H1 (cell line): ENCODE measurements around the gene PRSS21. TPM values are rescaled to one million over a fixed set of nuclear protein-coding genes. Genes with fewer than 3 reads are reported as not detected.

Experiments
- CTCF ChIA-PET: fragments of 300-600 bp; sonication (Branson Sonifier 250); formaldehyde crosslinking; loops from one replicate; lab custom pipeline; 2021; ENCODE audit not compliant: partially characterized antibody; lab: Charles Lee
- POLR2A ChIA-PET: fragments of 300-600 bp; sonication (Branson Sonifier 250); formaldehyde crosslinking; loops from one replicate; lab custom pipeline; 2021; ENCODE audit warnings: inconsistent platforms; ENCODE audit not compliant: partially characterized antibody; lab: Charles Lee
- DNase-seq, 2 experiments: peaks; one replicate each; pipeline versions ENCODE4 v3.0.0 to v3.0.0-alpha.2; 2010 to 2022; ENCODE audit warnings: low spot score in 2 of 2, low read depth in 1 of 2, mixed read lengths in 1 of 2
- FAIRE-seq: peaks from 2 replicates; lab custom pipeline; 2011; peaks lifted over from hg19 to GRCh38; lab: Jason Lieb, UNC
- H2AFZ ChIP-seq: 2 replicates; pipeline ENCODE4 v1.8.1; 2012; ENCODE audit warnings: low read length, inconsistent platforms
- H2AK5ac ChIP-seq: 2 replicates; pipeline ENCODE4 v1.6.1; 2013; ENCODE audit warnings: low read depth, low read length
- H2BK120ac ChIP-seq: replicated peaks from 2 replicates; pipeline ENCODE3; 2013; ENCODE audit warnings: low read depth, low read length, inconsistent platforms
- H2BK12ac ChIP-seq: 2 replicates; pipeline ENCODE4 v1.6.1; 2013; ENCODE audit warnings: low read depth, low read length
- H2BK15ac ChIP-seq: 2 replicates; pipeline ENCODE4 v1.6.1; 2013; ENCODE audit warnings: low read length
- H2BK20ac ChIP-seq: 2 replicates; pipeline ENCODE4 v1.6.1; 2013; ENCODE audit warnings: low read length
- H2BK5ac ChIP-seq: 2 replicates; pipeline ENCODE4 v1.6.1; 2013; ENCODE audit warnings: low read depth, low read length
- H3K14ac ChIP-seq: 2 replicates; pipeline ENCODE4 v1.6.1; 2013; ENCODE audit warnings: inconsistent platforms; ENCODE audit not compliant: insufficient read length
- H3K18ac ChIP-seq: 2 replicates; pipeline ENCODE4 v1.6.1; 2013; ENCODE audit warnings: low read length; ENCODE audit errors: extremely low read depth
- H3K23ac ChIP-seq: 2 replicates; pipeline ENCODE4 v1.6.1; 2013; ENCODE audit warnings: inconsistent platforms; ENCODE audit not compliant: insufficient read length
- H3K23me2 ChIP-seq: 2 replicates; pipeline ENCODE4 v1.6.1; 2013; ENCODE audit warnings: low read depth, low read length
- H3K27ac ChIP-seq: 2 replicates; pipeline ENCODE4 v1.6.1; 2011; ENCODE audit warnings: low read depth, low read length, inconsistent platforms
- H3K27me3 ChIP-seq, 4 experiments: replicated peaks in 1 of 4; 1 replicate in 1 of 4; 2 replicates in 3 of 4; pipeline versions ENCODE4 v1.6.1 to v1.8.1; 2011 to 2013; ENCODE audit warnings: low read length in 3 of 4, mild to moderate bottlenecking in 3 of 4, inconsistent platforms in 2 of 4, mixed read lengths in 2 of 4, moderate library complexity in 1 of 4; ENCODE audit not compliant: control insufficient read depth in 3 of 4, insufficient read depth in 3 of 4; ENCODE audit errors: extremely low read depth in 1 of 4
- H3K36me3 ChIP-seq, 4 experiments: 2 replicates each; pipeline versions ENCODE4 v1.6.1 to v1.8.1; 2011 to 2013; ENCODE audit warnings: mild to moderate bottlenecking in 4 of 4, low read length in 3 of 4, moderate library complexity in 2 of 4, control low read depth in 1 of 4, inconsistent platforms in 1 of 4; ENCODE audit not compliant: insufficient read depth in 4 of 4, control insufficient read depth in 2 of 4
- H3K4ac ChIP-seq: replicated peaks from 2 replicates; pipeline ENCODE3; 2013; ENCODE audit warnings: low read length, low read depth, mixed read lengths, inconsistent platforms; ENCODE audit not compliant: insufficient read length
- H3K4me1 ChIP-seq, 4 experiments: replicated peaks in 1 of 4; 1 replicate in 1 of 4; 2 replicates in 3 of 4; pipeline versions ENCODE4 v1.6.1 to v1.8.1; 2011 to 2013; ENCODE audit warnings: low read length in 3 of 4, inconsistent platforms in 2 of 4, mixed read lengths in 1 of 4; ENCODE audit not compliant: insufficient read depth in 4 of 4, control insufficient read depth in 3 of 4
- H3K4me2 ChIP-seq, 2 experiments: 2 replicates each; pipeline versions ENCODE4 v1.6.1 to v1.8.1; 2011 to 2013; ENCODE audit warnings: low read depth in 2 of 2, low read length in 2 of 2, control low read depth in 1 of 2, inconsistent platforms in 1 of 2, mild to moderate bottlenecking in 1 of 2; ENCODE audit not compliant: insufficient read depth in 1 of 2
- H3K4me3 ChIP-seq, 4 experiments: fragments of 200-600, 300-600 bp in 1 of 4; sonication (generic), shearing (Covaris generic), sonication (Bioruptor Twin) in 1 of 4; 2 replicates each; pipeline versions ENCODE4 v1.5.1 to v1.8.1; 2011 to 2016; ENCODE audit warnings: low read length in 4 of 4, low read depth in 3 of 4, control low read depth in 2 of 4, inconsistent platforms in 2 of 4, mild to moderate bottlenecking in 2 of 4, mixed read lengths in 1 of 4, moderate library complexity in 1 of 4; ENCODE audit not compliant: insufficient read depth in 2 of 4; ENCODE audit errors: extremely low read depth in 1 of 4
- H3K56ac ChIP-seq: replicated peaks from 2 replicates; pipeline ENCODE3; 2013; ENCODE audit warnings: low read depth, mild to moderate bottlenecking, mixed read lengths, low read length, inconsistent platforms; ENCODE audit not compliant: insufficient read length
- H3K79me1 ChIP-seq: 2 replicates; pipeline ENCODE4 v1.6.1; 2013; ENCODE audit warnings: low read depth, low read length, control low read depth
- H3K79me2 ChIP-seq, 2 experiments: 2 replicates each; pipeline versions ENCODE4 v1.6.1 to v1.8.1; 2012 to 2013; ENCODE audit warnings: low read length in 2 of 2, mild to moderate bottlenecking in 2 of 2, inconsistent platforms in 1 of 2; ENCODE audit not compliant: insufficient read depth in 2 of 2, control insufficient read depth in 1 of 2
- H3K9ac ChIP-seq, 4 experiments: replicated peaks in 1 of 4; 1 replicate in 1 of 4; 2 replicates in 3 of 4; pipeline versions ENCODE4 v1.6.1 to v1.8.1; 2011 to 2013; ENCODE audit warnings: low read depth in 3 of 4, low read length in 3 of 4, control low read depth in 2 of 4, mild to moderate bottlenecking in 2 of 4, moderate library complexity in 2 of 4, inconsistent platforms in 1 of 4; ENCODE audit errors: extremely low read depth in 1 of 4
- H3K9me3 ChIP-seq, 2 experiments: 2 replicates each; pipeline versions ENCODE4 v1.6.1 to v1.8.1; 2012 to 2013; ENCODE audit warnings: mild to moderate bottlenecking in 2 of 2, moderate library complexity in 2 of 2, control low read depth in 1 of 2, inconsistent platforms in 1 of 2, low read depth in 1 of 2, low read length in 1 of 2, mixed read lengths in 1 of 2; ENCODE audit not compliant: insufficient read depth in 2 of 2
- H4K20me1 ChIP-seq, 2 experiments: replicated peaks in 1 of 2; 2 replicates each; pipeline versions ENCODE3 to v1.8.1; 2011 to 2013; ENCODE audit warnings: inconsistent platforms in 2 of 2, low read length in 2 of 2, mild to moderate bottlenecking in 1 of 2; ENCODE audit not compliant: insufficient read depth in 2 of 2, control insufficient read depth in 1 of 2
- H4K5ac ChIP-seq: 2 replicates; pipeline ENCODE4 v1.6.1; 2013; ENCODE audit warnings: low read length, low read depth, mixed read lengths, inconsistent platforms; ENCODE audit not compliant: insufficient read length
- H4K8ac ChIP-seq: 2 replicates; pipeline ENCODE4 v1.8.0; 2013; ENCODE audit warnings: mild to moderate bottlenecking, moderate library complexity, low read length, inconsistent platforms; ENCODE audit not compliant: insufficient read depth; ENCODE audit errors: extremely low read depth
- H4K91ac ChIP-seq: replicated peaks from 2 replicates; pipeline ENCODE3; 2013; ENCODE audit warnings: low read length, mixed read lengths, inconsistent platforms; ENCODE audit not compliant: insufficient read length
- BCL11A ChIP-seq, 2 experiments: IDR thresholded peaks; one replicate each; pipeline ENCODE4 v1.6.1; 2011; ENCODE audit warnings: low read depth in 2 of 2, low read length in 2 of 2, mild to moderate bottlenecking in 2 of 2
- KDM4A ChIP-seq: IDR thresholded peaks from one replicate; pipeline ENCODE4 v1.7.1; 2012; ENCODE audit warnings: low read depth, mild to moderate bottlenecking, moderate library complexity, low read length, inconsistent platforms; ENCODE audit not compliant: severe bottlenecking
- SRF ChIP-seq: IDR thresholded peaks from 2 replicates; pipeline ENCODE4 v1.6.1; 2011; ENCODE audit warnings: mild to moderate bottlenecking, low read depth, low read length, moderate library complexity
- TEAD4 ChIP-seq: IDR thresholded peaks from 2 replicates; pipeline ENCODE4 v1.6.1; 2012; ENCODE audit warnings: low read depth, low read length, inconsistent platforms, mixed read lengths
- WGBS, 2 experiments: shearing (Covaris generic) in 1 of 2; methylation state at CpG; one replicate each; pipeline versions ENCODE4 v1.1.6 to v1.1.7; 2013 to 2015; ENCODE audit warnings: low lambda C conversion rate in 2 of 2, mixed read lengths in 2 of 2, inconsistent platforms in 1 of 2, low coverage in 1 of 2, missing lambda C conversion rate in 1 of 2; ENCODE audit not compliant: insufficient replicate concordance in 2 of 2, insufficient coverage in 1 of 2, insufficient read length in 1 of 2; ENCODE audit errors: extremely low coverage in 1 of 2, missing lambda C conversion rate in 1 of 2; 5-methylcytosine and 5-hydroxymethylcytosine counted together
- polyA plus RNA-seq, 7 experiments: library from polyadenylated mRNA; depleted of rRNA in 3 of 7; stranded (reverse) in 5 of 7; unstranded in 2 of 7; fragments of >200 nt in 5 of 7; fragments of 200-250 nt in 2 of 7; gene quantifications; 1 replicate in 5 of 7; 2 replicates in 1 of 7; 4 replicates in 1 of 7; pipeline versions ENCODE4 v1.2.1 to v1.2.3, GENCODE V29; 2011 to 2013; ENCODE audit warnings: missing spikeins in 2 of 7, mixed read lengths in 2 of 7
- total RNA-seq: library from RNA; stranded (reverse); fragmentation: NEBNext Ultra II Directional; extraction: Animal tissue kit (Norgen Biotek cat#: 25700); gene quantifications from 2 replicates; pipeline ENCODE4 v1.2.1, GENCODE V29; 2021

The PRSS21 gene
- total and polyA plus RNA-seq, 2 of the 8 experiments (the other 6 are each of a cell fraction or from before 2014, with no cell fraction given), result 0.76 to 1.0 TPM

DNA sequence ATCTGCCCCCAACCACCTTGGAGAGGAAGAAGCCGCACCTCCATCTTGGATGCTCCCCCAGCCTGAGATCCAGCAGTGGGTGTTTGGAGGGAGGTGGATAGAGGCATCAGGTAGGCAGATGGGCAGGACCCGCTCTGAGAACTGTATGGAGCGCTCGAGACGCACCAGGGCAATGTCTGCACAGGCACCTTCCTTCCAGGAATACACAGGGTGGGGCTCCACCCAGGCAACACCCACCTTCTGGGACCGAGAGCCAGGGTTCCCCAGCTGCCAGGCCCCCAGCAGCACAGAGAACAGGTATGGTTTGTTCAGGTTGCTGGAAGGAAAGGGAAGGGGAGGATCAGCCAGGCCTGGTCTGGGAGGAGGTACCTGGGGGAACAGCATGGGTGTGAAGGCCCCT, 38.5 kb downstream of the PRSS21 start:
- Histone ChIP-seq H2BK12ac (no peak overlapping the region), H4K20me1 (no peaks in the 10 kb centered on the region), H4K91ac (no peak overlapping the region), H2BK20ac (no peak overlapping the region), H3K4me1 (peaks cover 3 to 12% (median 6%) of the 10 kb centered on the region in 4 experiments; a peak in 5 of 7 replicates), H2AFZ (no peak overlapping the region), H3K23me2 (peaks cover 11% of the 10 kb centered on the region; the same call in 1 of the 2 replicates), H3K4me2 (no peak overlapping the region), H4K5ac (no peak overlapping the region), H3K4me3 (no peak overlapping the region), H3K79me2 (no peaks in the 10 kb centered on the region), H2BK15ac (no peak overlapping the region), H2BK5ac (no peak overlapping the region), H3K27ac (no peak overlapping the region), H2BK120ac (no peak overlapping the region), H3K14ac (no peak overlapping the region), H3K56ac (no peak overlapping the region), H3K9me3 (peaks cover 8 to 15% of the 10 kb centered on the region in 2 experiments), H3K23ac (no peak overlapping the region), H3K36me3 (peaks cover 0 to 3% (median 0%) of the 10 kb centered on the region in 4 experiments; a peak in 1 of 8 replicates), H4K8ac (no peak overlapping the region), H2AK5ac (no peak overlapping the region), H3K27me3 (peaks cover 2 to 19% (median 8%) of the 10 kb centered on the region in 4 experiments; a peak in 4 of 7 replicates), H3K4ac (no peak overlapping the region), H3K18ac (no peak overlapping the region), H3K9ac (no peak overlapping the region), H3K79me1 (no peaks in the 10 kb centered on the region)
- WGBS, 2 experiments, result 92% methylated on average over 6 of the region's 6 CpGs; no CpG with 5 or more reads in 1 of the 2 experiments
- TF ChIP-seq TEAD4 (no peak), KDM4A (no peak), SRF (no peak), BCL11A (IDR thresholded peaks at IDR 0.05; ENCODE audit: low read depth in 2 of 2, low read length in 2 of 2) (no peak)
- FAIRE-seq (no peak), DNase-seq (no peak)
- POLR2A ChIA-PET, result interaction anchor here (1.9 kb wide), 1 partner anchor 77 kb away, joined by 6 read pairs; no protein-coding TSS in a partner anchor
- CTCF ChIA-PET, result interaction anchor here (0.9 to 7.3 kb wide), 7 partner anchors 12 to 59 kb away, joined by 3 to 74 read pairs (median 22); no protein-coding TSS in a partner anchor
